ENCODE data around the gene XK. TPM values are rescaled to one million over a fixed set of nuclear protein-coding genes. Genes with fewer than 3 reads are reported as not detected.
"Not testable (repeated sequence)": the region's sequence is repeated elsewhere in the genome, so short reads cannot be mapped to it uniquely, and the experiment has no call there.

XK gene
- total RNA-seq, 1 donor from 2014 or later = under 0.01 TPM

GRCh38 chrX:37753384-37753783 is 67.8 kb downstream of the XK start:
- DNase-seq (ENCODE audit: low read depth, low spot score) = no peak

GRCh38 chrX:37754516-37754915 is 68.9 kb downstream of the XK start:
- DNase-seq (ENCODE audit: low read depth, low spot score) = no peak

GRCh38 chrX:37755025-37755424 is 69.4 kb downstream of the XK start:
- DNase-seq (ENCODE audit: low read depth, low spot score) = no peak

GRCh38 chrX:37757082-37757481 is 71.5 kb downstream of the XK start:
- DNase-seq (ENCODE audit: low read depth, low spot score) = no peak

GRCh38 chrX:37759351-37759750 is 73.8 kb downstream of the XK start:
- no peak for DNase-seq (ENCODE audit: low read depth, low spot score)

GRCh38 chrX:37759878-37760418 is 74.4 kb downstream of the XK start:
- DNase-seq (ENCODE audit: low read depth, low spot score) = no peak

GRCh38 chrX:37763400-37763799 is 77.8 kb downstream of the XK start:
- DNase-seq (ENCODE audit: low read depth, low spot score) = no peak

GRCh38 chrX:37765507-37765906 is 79.9 kb downstream of the XK start:
- no peak for DNase-seq (ENCODE audit: low read depth, low spot score)

GRCh38 chrX:37767430-37767829 is 81.8 kb downstream of the XK start:
- no peak for DNase-seq (ENCODE audit: low read depth, low spot score)

- DNase-seq (ENCODE audit: low read depth, low spot score) = not testable (repeated sequence)
Observed at GRCh38 chrX:37768866-37769265, 83.3 kb downstream of the XK start.

GRCh38 chrX:37776283-37776986 is 90.8 kb downstream of the XK start:
- DNase-seq (ENCODE audit: low read depth, low spot score) = no peak

GRCh38 chrX:37776987-37777325 is 91.4 kb downstream of the XK start:
- no peak for DNase-seq (ENCODE audit: low read depth, low spot score)

- DNase-seq (ENCODE audit: low read depth, low spot score) = no peak
Observed at GRCh38 chrX:37779857-37780256, 94.3 kb downstream of the XK start, which contains the start of gene CYBB. CYBB (plus strand) TSS chrX:37780059; CDS start chrX:37780078, 19 bp downstream.

- no peak for DNase-seq (ENCODE audit: low read depth, low spot score)
Observed at GRCh38 chrX:37781081-37781480, 95.5 kb downstream of the XK start.

Other genes with a start within 250 kb of the XK start
- gene LANCL3, start 114.1 kb upstream of the XK start, total RNA-seq = 0.35 and 0.99 TPM in 2 replicates
- not detected in 2 replicates for gene CYBB, start 94.3 kb downstream of the XK start, total RNA-seq
- 32.3 and 35.0 TPM in 2 replicates for gene DYNLT3, start 161.8 kb downstream of the XK start, total RNA-seq